ENCODE results near the gene NEK6.

Gene NEK6

DNA sequence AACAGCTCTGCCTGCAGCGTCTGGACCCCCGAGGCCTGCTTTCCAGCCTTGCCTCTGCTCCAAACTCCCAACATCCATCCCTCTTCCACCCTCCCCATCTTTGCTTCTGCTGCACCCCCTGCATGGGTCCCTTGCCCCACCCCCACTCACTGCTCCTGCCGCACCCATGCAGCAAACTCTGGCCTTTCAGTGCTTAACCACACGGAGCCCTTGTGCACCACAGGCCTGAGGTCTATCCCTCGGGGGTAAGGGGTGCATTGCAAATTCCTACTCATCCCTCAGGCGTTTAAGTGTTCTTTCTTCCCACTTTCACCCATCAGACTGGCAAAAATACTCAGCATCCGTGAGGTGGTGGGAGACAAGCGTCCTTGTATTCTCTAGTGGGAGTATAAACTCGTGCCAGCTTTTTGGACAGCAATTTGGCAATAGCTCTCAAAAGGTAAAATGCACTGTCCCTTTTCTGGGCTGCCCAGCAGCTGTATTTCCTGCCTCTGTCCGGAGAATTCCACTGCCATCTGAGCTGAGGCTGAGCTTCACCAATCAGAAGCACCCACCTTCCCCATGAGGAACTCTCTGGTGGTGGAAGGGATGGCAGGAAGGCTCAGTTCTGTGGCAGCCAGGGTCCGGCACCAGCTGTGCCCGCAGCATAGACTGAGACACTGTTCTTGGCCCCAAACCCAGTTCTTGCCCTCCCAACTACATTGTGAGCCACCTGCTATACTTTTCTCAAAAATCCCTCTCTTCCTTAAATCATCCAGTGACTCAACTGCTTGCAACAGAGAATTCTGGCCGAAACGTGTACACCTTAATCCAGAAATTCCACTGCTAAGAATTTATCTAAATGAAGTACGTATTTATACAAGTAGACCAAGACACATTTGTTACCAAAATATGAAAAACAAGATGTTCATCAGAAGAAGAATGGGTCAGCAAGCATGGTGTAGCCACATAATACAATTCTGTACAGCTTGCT is 142.5 kb downstream of the NEK6 start:
- DNase-seq, result no peak
- no peaks in the 10 kb centered on the region for H3K4me1 ChIP-seq
- peaks cover 37% of the 10 kb centered on the region for H3K36me3 ChIP-seq
- no peaks in the 10 kb centered on the region for H3K9me3 ChIP-seq
- H3K27me3 ChIP-seq, result no peaks in the 10 kb centered on the region
- TF ChIP-seq, protein P1, sequence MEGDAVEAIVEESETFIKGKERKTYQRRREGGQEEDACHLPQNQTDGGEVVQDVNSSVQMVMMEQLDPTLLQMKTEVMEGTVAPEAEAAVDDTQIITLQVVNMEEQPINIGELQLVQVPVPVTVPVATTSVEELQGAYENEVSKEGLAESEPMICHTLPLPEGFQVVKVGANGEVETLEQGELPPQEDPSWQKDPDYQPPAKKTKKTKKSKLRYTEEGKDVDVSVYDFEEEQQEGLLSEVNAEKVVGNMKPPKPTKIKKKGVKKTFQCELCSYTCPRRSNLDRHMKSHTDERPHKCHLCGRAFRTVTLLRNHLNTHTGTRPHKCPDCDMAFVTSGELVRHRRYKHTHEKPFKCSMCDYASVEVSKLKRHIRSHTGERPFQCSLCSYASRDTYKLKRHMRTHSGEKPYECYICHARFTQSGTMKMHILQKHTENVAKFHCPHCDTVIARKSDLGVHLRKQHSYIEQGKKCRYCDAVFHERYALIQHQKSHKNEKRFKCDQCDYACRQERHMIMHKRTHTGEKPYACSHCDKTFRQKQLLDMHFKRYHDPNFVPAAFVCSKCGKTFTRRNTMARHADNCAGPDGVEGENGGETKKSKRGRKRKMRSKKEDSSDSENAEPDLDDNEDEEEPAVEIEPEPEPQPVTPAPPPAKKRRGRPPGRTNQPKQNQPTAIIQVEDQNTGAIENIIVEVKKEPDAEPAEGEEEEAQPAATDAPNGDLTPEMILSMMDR (IDR thresholded peaks at IDR 0.05; ENCODE audit: low read depth, low read length), result no peak
- H3K4me3 ChIP-seq (ENCODE audit: low read depth, low read length), result no peak overlapping the region

All from BE2C (cell line).